ENCODE measurements around the gene TSPAN15. TPM values are rescaled to one million over a fixed set of nuclear protein-coding genes. Genes with fewer than 3 reads are reported as not detected.
A peak's percentile ranks its signal among the peaks of the same experiment; 100 is the strongest.

TSPAN15 gene
- total and polyA plus RNA-seq, 2 experiments from 2014 or later: 252 to 289 TPM

- Histone ChIP-seq H3K4me1 (ENCODE audit: low read depth) (no peaks in the 10 kb centered on the region), H3K9me3 (ENCODE audit: low read depth) (no peaks in the 10 kb centered on the region), H3K27me3 (no peaks in the 10 kb centered on the region), H3K4me3 (no peak overlapping the region), H3K27ac (peak overlapping the region; percentile 14), H3K36me3 (peaks cover 5% of the 10 kb centered on the region)
- DNase-seq (ENCODE audit: low read depth in 1 of 2, low spot score in 1 of 2): no peak
- TF ChIP-seq CTCF (IDR thresholded peaks at IDR 0.05; ENCODE audit: low read depth, low read length): no peak
Measured at GRCh38 chr10:69503896-69504265, 52.6 kb downstream of the TSPAN15 start.

GRCh38 chr10:69504576-69505250, 53.4 kb downstream of the TSPAN15 start:
- no peaks in the 10 kb centered on the region for H3K9me3 ChIP-seq (ENCODE audit: low read depth)
- no peaks in the 10 kb centered on the region for H3K4me1 ChIP-seq (ENCODE audit: low read depth)
- no peaks in the 10 kb centered on the region for H3K27me3 ChIP-seq
- DNase-seq (ENCODE audit: low read depth in 1 of 2, low spot score in 1 of 2): no peak
- peaks cover 5% of the 10 kb centered on the region for H3K36me3 ChIP-seq
- H3K4me3 ChIP-seq: no peak overlapping the region
- H3K27ac ChIP-seq: peak overlapping the region; percentile 14
- TF ChIP-seq CTCF (IDR thresholded peaks at IDR 0.05; ENCODE audit: low read depth, low read length): no peak

GRCh38 chr10:69505636-69506318, 54.5 kb downstream of the TSPAN15 start:
- Histone ChIP-seq H3K27ac (no peak overlapping the region), H3K4me3 (no peak overlapping the region), H3K9me3 (ENCODE audit: low read depth) (no peaks in the 10 kb centered on the region), H3K27me3 (no peaks in the 10 kb centered on the region), H3K36me3 (peaks cover 2% of the 10 kb centered on the region), H3K4me1 (ENCODE audit: low read depth) (no peaks in the 10 kb centered on the region)
- no peak for TF ChIP-seq CTCF (IDR thresholded peaks at IDR 0.05; ENCODE audit: low read depth, low read length)
- DNase-seq (ENCODE audit: low read depth in 1 of 2, low spot score in 1 of 2): no peak

- Histone ChIP-seq H3K4me3 (no peak overlapping the region), H3K4me1 (ENCODE audit: low read depth) (no peaks in the 10 kb centered on the region), H3K27ac (peak overlapping the region; percentile 52), H3K9me3 (ENCODE audit: low read depth) (no peaks in the 10 kb centered on the region), H3K27me3 (no peaks in the 10 kb centered on the region), H3K36me3 (peaks cover 2% of the 10 kb centered on the region)
- no peak for DNase-seq (ENCODE audit: low read depth in 1 of 2, low spot score in 1 of 2)
- no peak for TF ChIP-seq CTCF (IDR thresholded peaks at IDR 0.05; ENCODE audit: low read depth, low read length)
Measured at GRCh38 chr10:69506487-69506833, 55.2 kb downstream of the TSPAN15 start.

- no peak for DNase-seq (ENCODE audit: low read depth in 1 of 2, low spot score in 1 of 2)
- no peak for TF ChIP-seq CTCF (IDR thresholded peaks at IDR 0.05; ENCODE audit: low read depth, low read length)
- H3K36me3 ChIP-seq: peaks cover 6% of the 10 kb centered on the region
- H3K27ac ChIP-seq: peak overlapping the region; percentile 52
- no peak overlapping the region for H3K4me3 ChIP-seq
- H3K9me3 ChIP-seq (ENCODE audit: low read depth): no peaks in the 10 kb centered on the region
- H3K4me1 ChIP-seq (ENCODE audit: low read depth): no peaks in the 10 kb centered on the region
- H3K27me3 ChIP-seq: peaks cover 3% of the 10 kb centered on the region
Measured at GRCh38 chr10:69506834-69507713, 55.8 kb downstream of the TSPAN15 start.
